GM18499 (cell line): ENCODE results near the gene RASGRP3.
A peak's percentile ranks its signal among the peaks of the same experiment; 100 is the strongest.
"Not testable (repeated sequence)": the region's sequence is repeated elsewhere in the genome, so short reads cannot be mapped to it uniquely, and the experiment has no call there.

Source experiments
- ATAC-seq: cut with Tn5 transposase; IDR thresholded peaks from one replicate; pipeline ENCODE4 v1.9.1; 2021; ENCODE audit warnings: moderate number of reproducible peaks; ENCODE audit not compliant: insufficient read depth, unreplicated experiment

RASGRP3 gene

GRCh38 chr2:33476131-33476792 is at the start of gene RASGRP3:
Gene RASGRP3 (plus strand): TSS chr2:33476649. CDS start chr2:33515137, 38,488 bp downstream.
- ATAC-seq = peak; percentile 29

- no peak for ATAC-seq
Observed at GRCh38 chr2:33426666-33427231, 49.7 kb upstream of the RASGRP3 start.

- ATAC-seq = no peak
Observed at GRCh38 chr2:33430077-33430476, 46.4 kb upstream of the RASGRP3 start.

- no peak for ATAC-seq
Observed at GRCh38 chr2:33430856-33431255, 45.6 kb upstream of the RASGRP3 start.

GRCh38 chr2:33432871-33433270 is 43.6 kb upstream of the RASGRP3 start:
- no peak for ATAC-seq

- ATAC-seq = no peak
Observed at GRCh38 chr2:33433279-33434235, 42.9 kb upstream of the RASGRP3 start.

GRCh38 chr2:33435518-33435917 is 40.9 kb upstream of the RASGRP3 start:
- ATAC-seq = no peak

- ATAC-seq = no peak
Observed at GRCh38 chr2:33436083-33436482, 40.4 kb upstream of the RASGRP3 start.

GRCh38 chr2:33437297-33437696 is 39.2 kb upstream of the RASGRP3 start:
- ATAC-seq = no peak

- ATAC-seq = no peak
Observed at GRCh38 chr2:33437815-33438214, 38.6 kb upstream of the RASGRP3 start.

- ATAC-seq = no peak
Observed at GRCh38 chr2:33441235-33441810, 35.1 kb upstream of the RASGRP3 start.

GRCh38 chr2:33442052-33442451 is 34.4 kb upstream of the RASGRP3 start:
- not testable (repeated sequence) for ATAC-seq

- ATAC-seq = no peak
Observed at GRCh38 chr2:33442528-33443079, 33.8 kb upstream of the RASGRP3 start.

GRCh38 chr2:33443274-33443829 is 33.1 kb upstream of the RASGRP3 start:
- no peak for ATAC-seq

- no peak for ATAC-seq
Observed at GRCh38 chr2:33444967-33445366, 31.5 kb upstream of the RASGRP3 start.

GRCh38 chr2:33448220-33448899 is 28.1 kb upstream of the RASGRP3 start:
- no peak for ATAC-seq

- ATAC-seq = no peak
Observed at GRCh38 chr2:33451214-33451613, 25.2 kb upstream of the RASGRP3 start.

GRCh38 chr2:33451825-33452224 is 24.6 kb upstream of the RASGRP3 start:
- ATAC-seq = no peak

GRCh38 chr2:33452545-33452944 is 23.9 kb upstream of the RASGRP3 start:
- no peak for ATAC-seq
